DND-41 (cell line): ENCODE data around the gene PSAP.

Experiments used
- ATAC-seq: fragments of 200-7000 bp; cut with Tn5 transposase; 3 replicates; pipeline ENCODE4 v1.9.1; 2021; ENCODE audit warnings: low read depth; ENCODE audit not compliant: insufficient read depth
- DNase-seq: peaks from one replicate; pipeline ENCODE4 v3.0.0-alpha.2; 2020
- H2AFZ ChIP-seq: 2 replicates; pipeline ENCODE4 v1.6.0; 2012; ENCODE audit warnings: low read depth, low read length
- H3K27ac ChIP-seq: 2 replicates; pipeline ENCODE4 v1.5.1; 2012; ENCODE audit warnings: low read length, inconsistent platforms
- H3K27me3 ChIP-seq: fragments of 200-600 bp; sonication (generic); 2 replicates; pipeline ENCODE4 v1.6.0; 2012; ENCODE audit warnings: low read length, mild to moderate bottlenecking, inconsistent platforms; ENCODE audit not compliant: insufficient read depth, poor library complexity
- H3K36me3 ChIP-seq: 2 replicates; pipeline ENCODE4 v1.5.1; 2012; ENCODE audit warnings: low read length, inconsistent platforms; ENCODE audit not compliant: insufficient read depth
- H3K4me1 ChIP-seq: 2 replicates; pipeline ENCODE4 v1.5.1; 2012; ENCODE audit warnings: mild to moderate bottlenecking, low read length; ENCODE audit not compliant: insufficient read depth
- H3K4me2 ChIP-seq: 2 replicates; pipeline ENCODE4 v1.6.0; 2012; ENCODE audit warnings: mild to moderate bottlenecking, moderate library complexity, low read length, inconsistent platforms; ENCODE audit not compliant: insufficient read depth
- H3K4me3 ChIP-seq, 2 experiments: fragments of 200-600 bp in 1 of 2; shearing (Covaris generic) in 1 of 2; 2 replicates each; pipeline ENCODE4 v1.5.1; 2012 to 2016; ENCODE audit warnings: inconsistent platforms in 2 of 2, low read length in 2 of 2, mild to moderate bottlenecking in 2 of 2, low read depth in 1 of 2, moderate library complexity in 1 of 2
- H3K79me2 ChIP-seq: 2 replicates; pipeline ENCODE4 v1.6.0; 2012; ENCODE audit warnings: low read length, inconsistent platforms; ENCODE audit not compliant: insufficient read depth
- H3K9ac ChIP-seq: 2 replicates; pipeline ENCODE4 v1.6.0; 2012; ENCODE audit warnings: low read depth, mild to moderate bottlenecking, inconsistent platforms, low read length, moderate library complexity
- H3K9me3 ChIP-seq: 2 replicates; pipeline ENCODE4 v1.5.1; 2012; ENCODE audit warnings: low read length, moderate library complexity, mild to moderate bottlenecking, inconsistent platforms; ENCODE audit not compliant: insufficient read depth, severe bottlenecking
- H4K20me1 ChIP-seq: 2 replicates; pipeline ENCODE4 v1.6.0; 2012; ENCODE audit warnings: low read length; ENCODE audit not compliant: insufficient read depth
- CTCF ChIP-seq: IDR thresholded peaks from 2 replicates; pipeline ENCODE4 v1.5.1; 2012; ENCODE audit warnings: borderline replicate concordance, low read length, moderate library complexity, mild to moderate bottlenecking; ENCODE audit not compliant: poor library complexity, severe bottlenecking; ENCODE audit errors: extremely low read depth
- EZH2 ChIP-seq: IDR thresholded peaks from 3 replicates; pipeline ENCODE4 v1.6.1; 2012; ENCODE audit warnings: borderline replicate concordance, low read depth, mild to moderate bottlenecking, moderate library complexity, low read length, inconsistent platforms; ENCODE audit not compliant: severe bottlenecking

The PSAP gene

GRCh38 chr10:71816421-71816851, 34.6 kb downstream of the PSAP start:
- Histone ChIP-seq H3K4me2 (no peak overlapping the region), H3K79me2 (no peaks in the 10 kb centered on the region), H3K27ac (no peak overlapping the region), H4K20me1 (peaks cover 20% of the 10 kb centered on the region), H3K36me3 (peaks cover 74% of the 10 kb centered on the region), H2AFZ (no peak overlapping the region), H3K9me3 (no peaks in the 10 kb centered on the region), H3K4me1 (no peaks in the 10 kb centered on the region), H3K27me3 (no peaks in the 10 kb centered on the region), H3K4me3 (no peak overlapping the region), H3K9ac (no peak overlapping the region)
- TF ChIP-seq EZH2 = no peak
- TF ChIP-seq CTCF = no peak
- no peak for DNase-seq
- no peak for ATAC-seq

GRCh38 chr10:71815515-71816130, 35.4 kb downstream of the PSAP start:
- no peaks in the 10 kb centered on the region for H3K4me1 ChIP-seq
- no peak for ATAC-seq
- no peak overlapping the region for H3K4me3 ChIP-seq
- H3K79me2 ChIP-seq = no peaks in the 10 kb centered on the region
- no peak for DNase-seq
- H3K9me3 ChIP-seq = no peaks in the 10 kb centered on the region
- no peaks in the 10 kb centered on the region for H3K27me3 ChIP-seq
- H3K4me2 ChIP-seq = no peak overlapping the region
- no peak overlapping the region for H3K27ac ChIP-seq
- no peak for TF ChIP-seq EZH2
- TF ChIP-seq CTCF = no peak
- H2AFZ ChIP-seq = no peak overlapping the region
- peaks cover 66% of the 10 kb centered on the region for H3K36me3 ChIP-seq
- no peak overlapping the region for H3K9ac ChIP-seq
- H4K20me1 ChIP-seq = peaks cover 20% of the 10 kb centered on the region

GRCh38 chr10:71814922-71815411, 36.1 kb downstream of the PSAP start:
- Histone ChIP-seq H4K20me1 (peaks cover 17% of the 10 kb centered on the region), H3K27ac (peak overlapping the region; percentile 46), H3K9me3 (no peaks in the 10 kb centered on the region), H3K36me3 (peaks cover 59% of the 10 kb centered on the region), H3K9ac (no peak overlapping the region), H3K79me2 (no peaks in the 10 kb centered on the region), H3K4me2 (no peak overlapping the region), H3K4me3 (no peak overlapping the region), H2AFZ (no peak overlapping the region), H3K27me3 (no peaks in the 10 kb centered on the region), H3K4me1 (no peaks in the 10 kb centered on the region)
- TF ChIP-seq EZH2 = no peak
- peak; percentile 44 for TF ChIP-seq CTCF
- DNase-seq (no peak), ATAC-seq (0 out of 3 replicates have a peak, but pooled peaks have one; percentile 8)
